GM19452 (cell line): Measurements from ENCODE around the gene LLGL2.
A peak's percentile ranks its signal among the peaks of the same experiment; 100 is the strongest.

ENCODE experiments used
- ATAC-seq: cut with Tn5 transposase; IDR thresholded peaks from one replicate; pipeline ENCODE4 v1.9.1; 2021; ENCODE audit not compliant: unreplicated experiment

Gene LLGL2

GRCh38 chr17:75506134-75506533 lies 19.4 kb upstream of the LLGL2 start:
- no peak for ATAC-seq

- ATAC-seq, result no peak
These were observed 18.6 kb upstream of the LLGL2 start for GRCh38 chr17:75506888-75507287.

GRCh38 chr17:75507733-75508719 lies 17.5 kb upstream of the LLGL2 start:
- ATAC-seq, result no peak

- ATAC-seq, result no peak
These were observed 16.6 kb upstream of the LLGL2 start for GRCh38 chr17:75508931-75509361.

GRCh38 chr17:75509528-75510258 lies 15.8 kb upstream of the LLGL2 start:
- no peak for ATAC-seq

- no peak for ATAC-seq
These were observed 14.3 kb upstream of the LLGL2 start for GRCh38 chr17:75511270-75511609.

GRCh38 chr17:75511610-75512575 lies 13.6 kb upstream of the LLGL2 start:
- ATAC-seq, result no peak

- no peak for ATAC-seq
These were observed 12.4 kb upstream of the LLGL2 start for GRCh38 chr17:75512926-75513640.

GRCh38 chr17:75513641-75514000 lies 11.9 kb upstream of the LLGL2 start:
- ATAC-seq, result no peak

- no peak for ATAC-seq
These were observed 11.1 kb upstream of the LLGL2 start for GRCh38 chr17:75514299-75514918.

GRCh38 chr17:75514919-75515495 lies 10.5 kb upstream of the LLGL2 start:
- ATAC-seq, result no peak

GRCh38 chr17:75515496-75516254 lies 9.8 kb upstream of the LLGL2 start, which contains the start of gene CASKIN2:
CASKIN2 (minus strand) TSS chr17:75515537; CDS start chr17:75513804, 1,733 bp downstream.
- ATAC-seq, result peak; percentile 41

- ATAC-seq, result peak; percentile 61
These were observed 9.3 kb upstream of the LLGL2 start, which contains the start of gene TSEN54 for GRCh38 chr17:75516255-75516618. TSEN54 (plus strand) TSS chr17:75516528; CDS start chr17:75516561, 33 bp downstream.

- peak; percentile 12 for ATAC-seq
These were observed 8.7 kb upstream of the LLGL2 start for GRCh38 chr17:75516619-75517296.

- ATAC-seq, result no peak
These were observed 8.1 kb upstream of the LLGL2 start for GRCh38 chr17:75517297-75517865.

GRCh38 chr17:75518201-75518600 lies 7.3 kb upstream of the LLGL2 start:
- ATAC-seq, result no peak

GRCh38 chr17:75518983-75519537 lies 6.4 kb upstream of the LLGL2 start:
- no peak for ATAC-seq
